ENCODE data around the gene TCN2.
"Not testable (repeated sequence)": the region's sequence is repeated elsewhere in the genome, so short reads cannot be mapped to it uniquely, and the experiment has no call there.

The TCN2 gene
- long read RNA-seq, transcript TCN2-201 (9 exons, 2,535 nt): major isoform, 15 of 16 reads
- long read RNA-seq, partial matches to known transcripts: 0 of 16 reads
- long read RNA-seq, other reads (novel, unspliced or antisense): 1 of 16 reads

DNA sequence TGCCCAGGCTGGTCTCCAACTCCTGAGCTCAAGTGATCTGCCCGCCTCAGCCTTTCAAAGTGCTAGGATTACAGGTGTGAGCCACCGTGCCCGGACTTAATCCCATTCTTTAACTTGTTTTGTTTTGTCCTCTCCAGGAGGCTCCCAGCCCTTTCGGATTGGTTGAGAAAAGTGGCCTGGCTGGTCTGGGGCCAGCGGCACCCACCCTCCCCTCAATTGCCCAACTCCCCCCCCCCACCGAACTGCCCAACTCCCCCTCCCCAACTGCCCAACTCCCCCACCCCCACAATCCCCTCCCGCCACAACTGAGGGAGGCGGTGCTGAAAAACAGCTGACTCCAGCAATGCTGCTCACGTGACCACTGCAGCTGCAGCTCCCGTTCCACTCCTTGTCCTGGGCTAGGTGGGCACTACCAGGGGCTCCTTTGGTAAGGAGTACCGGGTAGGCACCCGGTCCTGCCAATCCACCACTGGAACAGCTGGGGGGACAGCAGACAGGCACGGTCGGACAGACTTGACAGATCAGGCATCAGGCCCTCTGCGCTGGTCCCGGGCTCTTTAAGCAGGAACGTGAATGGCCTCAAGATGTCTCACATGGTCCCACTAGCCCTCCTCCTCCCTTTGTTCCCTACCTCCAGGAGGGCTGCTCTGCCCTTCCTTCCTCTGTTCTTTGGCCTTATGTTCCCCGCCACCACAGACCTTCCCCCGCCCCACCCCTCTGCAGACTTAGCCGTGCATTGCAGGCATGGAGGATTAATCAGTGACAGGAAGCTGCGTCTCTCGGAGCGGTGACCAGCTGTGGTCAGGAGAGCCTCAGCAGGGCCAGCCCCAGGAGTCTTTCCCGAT, at the start of gene TCN2:
Gene TCN2 (plus strand): TSS at position 720 of the 845 bp plus-strand sequence. CDS start 158 bp downstream, outside the sequence.
- H3K27me3 ChIP-seq (ENCODE audit: insufficient read depth, poor library complexity, severe bottlenecking): no peaks in the 10 kb centered on the region
- H3K4me3 ChIP-seq (replicated peaks; ENCODE audit: insufficient read depth, low read length): peak within 1 kb of the TSS; percentile 11; the same call in 1 of the 2 replicates
- no peak within 1 kb of the TSS for H3K27ac ChIP-seq (replicated peaks)
- TF ChIP-seq SPI1 (IDR thresholded peaks at IDR 0.05; ENCODE audit: borderline replicate concordance, low read depth) (no peak), POLR2AphosphoS5 (IDR thresholded peaks at IDR 0.05; ENCODE audit: low read depth) (no peak), GABPA (IDR thresholded peaks at IDR 0.05; ENCODE audit: low read depth) (no peak)
- TF ChIP-seq, protein P1, sequence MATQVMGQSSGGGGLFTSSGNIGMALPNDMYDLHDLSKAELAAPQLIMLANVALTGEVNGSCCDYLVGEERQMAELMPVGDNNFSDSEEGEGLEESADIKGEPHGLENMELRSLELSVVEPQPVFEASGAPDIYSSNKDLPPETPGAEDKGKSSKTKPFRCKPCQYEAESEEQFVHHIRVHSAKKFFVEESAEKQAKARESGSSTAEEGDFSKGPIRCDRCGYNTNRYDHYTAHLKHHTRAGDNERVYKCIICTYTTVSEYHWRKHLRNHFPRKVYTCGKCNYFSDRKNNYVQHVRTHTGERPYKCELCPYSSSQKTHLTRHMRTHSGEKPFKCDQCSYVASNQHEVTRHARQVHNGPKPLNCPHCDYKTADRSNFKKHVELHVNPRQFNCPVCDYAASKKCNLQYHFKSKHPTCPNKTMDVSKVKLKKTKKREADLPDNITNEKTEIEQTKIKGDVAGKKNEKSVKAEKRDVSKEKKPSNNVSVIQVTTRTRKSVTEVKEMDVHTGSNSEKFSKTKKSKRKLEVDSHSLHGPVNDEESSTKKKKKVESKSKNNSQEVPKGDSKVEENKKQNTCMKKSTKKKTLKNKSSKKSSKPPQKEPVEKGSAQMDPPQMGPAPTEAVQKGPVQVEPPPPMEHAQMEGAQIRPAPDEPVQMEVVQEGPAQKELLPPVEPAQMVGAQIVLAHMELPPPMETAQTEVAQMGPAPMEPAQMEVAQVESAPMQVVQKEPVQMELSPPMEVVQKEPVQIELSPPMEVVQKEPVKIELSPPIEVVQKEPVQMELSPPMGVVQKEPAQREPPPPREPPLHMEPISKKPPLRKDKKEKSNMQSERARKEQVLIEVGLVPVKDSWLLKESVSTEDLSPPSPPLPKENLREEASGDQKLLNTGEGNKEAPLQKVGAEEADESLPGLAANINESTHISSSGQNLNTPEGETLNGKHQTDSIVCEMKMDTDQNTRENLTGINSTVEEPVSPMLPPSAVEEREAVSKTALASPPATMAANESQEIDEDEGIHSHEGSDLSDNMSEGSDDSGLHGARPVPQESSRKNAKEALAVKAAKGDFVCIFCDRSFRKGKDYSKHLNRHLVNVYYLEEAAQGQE (IDR thresholded peaks at IDR 0.05; ENCODE audit: insufficient replicate concordance, low read depth): no peak
- TF ChIP-seq, protein P2, sequence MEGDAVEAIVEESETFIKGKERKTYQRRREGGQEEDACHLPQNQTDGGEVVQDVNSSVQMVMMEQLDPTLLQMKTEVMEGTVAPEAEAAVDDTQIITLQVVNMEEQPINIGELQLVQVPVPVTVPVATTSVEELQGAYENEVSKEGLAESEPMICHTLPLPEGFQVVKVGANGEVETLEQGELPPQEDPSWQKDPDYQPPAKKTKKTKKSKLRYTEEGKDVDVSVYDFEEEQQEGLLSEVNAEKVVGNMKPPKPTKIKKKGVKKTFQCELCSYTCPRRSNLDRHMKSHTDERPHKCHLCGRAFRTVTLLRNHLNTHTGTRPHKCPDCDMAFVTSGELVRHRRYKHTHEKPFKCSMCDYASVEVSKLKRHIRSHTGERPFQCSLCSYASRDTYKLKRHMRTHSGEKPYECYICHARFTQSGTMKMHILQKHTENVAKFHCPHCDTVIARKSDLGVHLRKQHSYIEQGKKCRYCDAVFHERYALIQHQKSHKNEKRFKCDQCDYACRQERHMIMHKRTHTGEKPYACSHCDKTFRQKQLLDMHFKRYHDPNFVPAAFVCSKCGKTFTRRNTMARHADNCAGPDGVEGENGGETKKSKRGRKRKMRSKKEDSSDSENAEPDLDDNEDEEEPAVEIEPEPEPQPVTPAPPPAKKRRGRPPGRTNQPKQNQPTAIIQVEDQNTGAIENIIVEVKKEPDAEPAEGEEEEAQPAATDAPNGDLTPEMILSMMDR (IDR thresholded peaks at IDR 0.05; ENCODE audit: insufficient read depth, low read length): no peak
- DNase-seq (ENCODE audit: low read depth in 1 of 2, low spot score in 1 of 2): peak; percentile 66 to 71

DNA sequence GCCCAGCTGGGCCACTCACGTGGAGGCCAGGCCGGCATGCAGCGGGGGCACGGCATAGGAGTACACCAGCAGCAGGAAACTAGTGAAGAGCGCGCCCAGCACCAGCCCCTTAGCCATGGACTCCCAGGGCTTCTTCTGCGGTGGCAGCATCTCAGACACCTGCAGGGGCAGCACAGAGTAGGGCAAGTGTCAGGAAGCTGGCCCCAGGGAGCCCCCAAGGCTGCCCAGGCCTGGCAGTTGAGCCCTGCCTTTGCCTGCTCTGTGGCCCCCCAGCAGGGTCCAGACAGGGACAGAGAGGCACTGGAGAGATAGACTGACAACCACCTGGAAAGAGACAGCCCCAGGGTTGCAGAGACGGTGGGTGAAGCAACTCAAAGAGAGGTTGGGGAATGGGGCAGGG, 49.7 kb upstream of the TCN2 start:
- Histone ChIP-seq H3K27me3 (ENCODE audit: insufficient read depth, poor library complexity, severe bottlenecking) (no peaks in the 10 kb centered on the region), H3K4me3 (replicated peaks; ENCODE audit: insufficient read depth, low read length) (no peak overlapping the region), H3K27ac (replicated peaks) (no peak overlapping the region)
- no peak for DNase-seq (ENCODE audit: low read depth in 1 of 2, low spot score in 1 of 2)
- TF ChIP-seq SPI1 (IDR thresholded peaks at IDR 0.05; ENCODE audit: borderline replicate concordance, low read depth) (no peak), POLR2AphosphoS5 (IDR thresholded peaks at IDR 0.05; ENCODE audit: low read depth) (no peak), GABPA (IDR thresholded peaks at IDR 0.05; ENCODE audit: low read depth) (no peak)
- TF ChIP-seq, protein P1 (IDR thresholded peaks at IDR 0.05; ENCODE audit: insufficient replicate concordance, low read depth): no peak
- TF ChIP-seq, protein P2 (IDR thresholded peaks at IDR 0.05; ENCODE audit: insufficient read depth, low read length): no peak

DNA sequence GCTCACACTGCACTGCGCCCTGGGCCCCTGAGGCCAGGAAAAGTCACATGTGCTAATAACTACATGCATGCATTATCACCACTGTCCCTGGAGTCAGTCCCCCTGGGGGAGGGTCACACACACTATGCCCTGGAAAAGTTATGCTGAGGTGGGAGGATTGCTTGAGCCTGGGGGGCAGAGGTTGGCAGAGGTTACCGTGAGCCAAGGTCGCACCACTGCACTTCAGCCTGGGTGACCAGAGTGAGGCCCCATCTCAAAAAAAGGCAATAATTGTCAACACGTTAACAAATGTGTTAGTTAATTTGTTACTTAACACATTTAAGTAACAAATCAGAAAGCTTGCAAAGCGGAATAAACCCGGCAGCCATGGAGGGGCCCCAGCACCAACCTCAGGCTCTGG, 47.1 kb upstream of the TCN2 start:
- H3K27ac ChIP-seq (replicated peaks): no peak overlapping the region
- H3K4me3 ChIP-seq (replicated peaks; ENCODE audit: insufficient read depth, low read length): no peak overlapping the region
- no peak for DNase-seq (ENCODE audit: low read depth in 1 of 2, low spot score in 1 of 2)
- TF ChIP-seq POLR2AphosphoS5 (IDR thresholded peaks at IDR 0.05; ENCODE audit: low read depth) (no peak), SPI1 (IDR thresholded peaks at IDR 0.05; ENCODE audit: borderline replicate concordance, low read depth) (no peak), GABPA (IDR thresholded peaks at IDR 0.05; ENCODE audit: low read depth) (no peak)
- TF ChIP-seq, protein P1 (IDR thresholded peaks at IDR 0.05; ENCODE audit: insufficient replicate concordance, low read depth): no peak
- TF ChIP-seq, protein P2 (IDR thresholded peaks at IDR 0.05; ENCODE audit: insufficient read depth, low read length): no peak
- H3K27me3 ChIP-seq (ENCODE audit: insufficient read depth, poor library complexity, severe bottlenecking): no peaks in the 10 kb centered on the region

DNA sequence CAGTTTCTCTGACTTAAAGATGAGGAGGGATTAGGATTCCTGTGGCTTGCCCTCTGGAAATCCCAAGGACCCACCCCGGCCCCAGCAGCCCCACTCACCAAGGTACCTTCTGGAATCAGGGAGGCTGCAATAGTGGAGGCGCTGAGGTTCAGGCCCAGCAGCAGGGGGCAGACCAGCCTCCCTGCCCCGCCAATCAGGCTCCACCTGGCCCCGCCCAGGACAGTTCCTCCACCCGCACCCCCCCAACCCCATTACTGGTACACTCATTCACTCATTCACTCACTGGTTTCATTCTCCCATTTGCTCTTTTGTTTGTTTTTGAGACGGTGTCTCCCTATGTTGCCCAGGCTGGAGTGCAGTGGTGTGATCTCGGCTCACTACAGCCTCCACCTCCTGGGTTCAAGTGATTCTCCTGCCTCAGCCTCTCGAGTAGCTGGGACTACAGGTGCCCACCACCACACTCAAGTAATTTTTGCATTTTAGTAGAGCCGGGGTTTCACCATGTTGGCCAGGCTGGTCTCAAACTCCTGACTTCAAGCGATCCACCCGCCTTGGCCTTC, 46.3 kb upstream of the TCN2 start:
- not testable (repeated sequence) for DNase-seq (ENCODE audit: low read depth in 1 of 2, low spot score in 1 of 2); H3K27me3 ChIP-seq (ENCODE audit: insufficient read depth, poor library complexity, severe bottlenecking); H3K27ac ChIP-seq (replicated peaks); H3K4me3 ChIP-seq (replicated peaks; ENCODE audit: insufficient read depth, low read length)
